Stimulated activated CD4-positive, alpha-beta T cell treated with anti-CD3 and anti-CD28 coated beads, Interleukin-15, amount 100 ng/mL, for 1 hour (primary cell): Measurements from ENCODE around the gene CTDSPL2.
"Not testable (repeated sequence)": the region's sequence is repeated elsewhere in the genome, so short reads cannot be mapped to it uniquely, and the experiment has no call there.

Experiments used
- DNase-seq, 2 donors: peaks; one replicate each; pipeline ENCODE4 v3.0.0-alpha.2; 2020; ENCODE audit warnings: low read depth in 1 of 2, low spot score in 1 of 2

The CTDSPL2 gene

DNA sequence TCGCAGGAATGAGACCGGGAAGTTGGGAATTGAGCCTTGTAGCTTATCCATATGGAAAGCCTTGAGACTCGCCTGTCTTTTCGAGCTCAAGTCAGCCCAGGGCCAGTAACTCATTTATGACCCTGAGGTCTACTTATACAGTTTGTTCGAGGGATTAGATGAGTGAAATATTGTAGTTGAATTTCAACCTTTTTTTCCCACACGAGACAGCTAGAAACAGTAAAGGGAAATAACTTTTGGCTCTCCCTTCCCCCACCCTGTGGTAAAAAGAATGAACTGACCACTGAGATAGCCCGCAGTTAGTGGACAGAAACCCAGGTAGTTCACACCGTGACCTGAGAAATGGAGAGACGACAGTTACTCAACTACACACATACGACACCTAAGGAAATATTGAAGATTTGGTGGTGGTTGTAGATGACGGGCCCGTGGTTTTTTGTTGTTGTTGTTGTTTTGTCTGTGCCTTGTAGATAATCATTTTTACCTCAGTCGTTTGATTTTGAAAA, 110.4 kb downstream of the CTDSPL2 start:
- no peak for DNase-seq

DNA sequence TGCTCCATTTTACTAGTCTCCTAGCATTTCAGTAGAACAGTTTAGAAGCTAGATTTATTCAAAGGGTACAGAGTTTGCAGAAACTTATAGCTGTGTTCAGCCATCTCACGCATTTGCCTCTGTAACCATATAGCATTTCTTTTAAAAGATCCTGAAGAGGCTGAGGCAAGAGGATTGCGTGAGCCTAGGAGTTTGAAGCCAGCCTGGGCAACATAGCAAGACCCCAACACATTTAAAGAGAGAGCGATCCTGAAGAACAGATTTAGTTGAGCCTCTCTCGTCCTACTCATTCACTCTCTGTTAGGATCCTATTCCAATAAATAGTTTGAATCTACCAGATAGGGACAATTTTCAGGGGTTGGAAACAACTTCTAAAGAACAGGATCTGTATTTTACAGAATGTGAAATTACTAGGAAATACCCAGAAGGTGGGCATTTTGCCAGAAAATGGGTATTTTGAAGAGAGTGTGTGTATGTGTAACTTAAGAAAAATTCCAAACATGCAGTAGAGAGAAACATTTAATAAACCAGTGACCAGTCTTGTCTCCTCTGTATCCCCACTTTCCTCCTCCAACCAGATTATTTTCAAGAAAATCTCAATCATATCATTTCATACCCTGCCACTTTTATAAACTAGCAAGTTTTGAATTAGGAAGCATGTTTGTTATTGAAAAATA, 114.0 kb downstream of the CTDSPL2 start:
- no peak for DNase-seq

- DNase-seq: no peak
Measured at GRCh38 chr15:44542596-44542995, 115.2 kb downstream of the CTDSPL2 start.

DNA sequence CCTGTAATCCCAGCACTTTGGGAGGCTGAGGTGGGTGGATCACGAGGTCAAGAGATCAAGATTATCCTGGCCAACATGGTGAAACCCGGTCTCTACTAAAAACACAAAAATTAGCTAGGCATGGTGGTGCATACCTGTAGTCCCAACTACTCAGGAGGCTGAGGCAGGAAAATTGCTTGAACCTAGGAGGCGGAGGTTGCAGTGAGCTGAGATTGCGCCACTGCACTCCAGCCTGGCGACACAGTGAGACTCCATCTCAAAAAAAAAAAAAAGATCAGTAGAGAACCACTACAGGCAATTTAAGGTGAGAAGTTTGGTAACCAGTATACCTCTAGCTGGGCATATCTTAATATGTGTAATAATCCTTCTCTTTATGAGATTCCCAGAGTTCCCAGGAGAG, 117.3 kb downstream of the CTDSPL2 start:
- DNase-seq: not testable (repeated sequence)

- no peak for DNase-seq
Measured at GRCh38 chr15:44545913-44546802, 118.7 kb downstream of the CTDSPL2 start.

DNA sequence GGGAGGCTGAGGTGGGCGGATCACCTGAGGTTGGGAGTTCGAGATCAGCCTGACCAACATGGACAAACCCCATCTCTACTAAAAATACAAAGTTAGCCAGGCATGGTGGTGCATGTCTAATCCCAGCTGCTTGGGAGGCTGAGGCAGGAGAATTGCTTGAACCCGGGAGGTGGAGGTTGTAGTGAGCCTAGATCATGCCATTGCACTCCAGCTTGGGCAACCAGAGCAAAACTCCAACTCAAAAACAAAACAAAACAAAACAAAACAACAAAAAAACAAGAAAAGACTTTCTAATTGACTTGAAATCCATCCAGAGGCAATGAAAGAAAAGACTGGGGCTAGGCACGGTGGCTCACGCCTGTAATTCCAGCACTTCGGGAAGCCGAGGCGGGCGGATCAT, 121.7 kb downstream of the CTDSPL2 start:
- DNase-seq: not testable (repeated sequence)

DNA sequence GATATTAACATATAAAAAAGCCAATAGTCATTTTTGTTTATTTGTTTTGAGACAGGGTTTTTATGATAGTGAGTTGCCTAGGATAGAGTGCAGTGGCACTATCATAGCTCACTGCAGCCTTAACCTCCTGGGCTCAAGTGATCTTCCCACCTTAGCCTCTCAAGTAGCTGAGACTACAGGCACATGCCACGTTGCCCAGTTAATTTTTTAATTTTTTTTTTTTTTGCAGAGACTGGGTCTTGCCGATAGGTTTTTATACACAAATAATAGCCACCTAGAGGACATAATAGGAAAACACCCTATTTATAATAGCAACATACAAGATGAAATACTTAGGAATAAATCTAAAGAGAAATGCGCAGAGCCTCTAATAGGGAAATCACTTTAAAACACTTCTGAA, 122.8 kb downstream of the CTDSPL2 start:
- no peak for DNase-seq

GRCh38 chr15:44550734-44551133, 123.3 kb downstream of the CTDSPL2 start:
- no peak for DNase-seq

DNA sequence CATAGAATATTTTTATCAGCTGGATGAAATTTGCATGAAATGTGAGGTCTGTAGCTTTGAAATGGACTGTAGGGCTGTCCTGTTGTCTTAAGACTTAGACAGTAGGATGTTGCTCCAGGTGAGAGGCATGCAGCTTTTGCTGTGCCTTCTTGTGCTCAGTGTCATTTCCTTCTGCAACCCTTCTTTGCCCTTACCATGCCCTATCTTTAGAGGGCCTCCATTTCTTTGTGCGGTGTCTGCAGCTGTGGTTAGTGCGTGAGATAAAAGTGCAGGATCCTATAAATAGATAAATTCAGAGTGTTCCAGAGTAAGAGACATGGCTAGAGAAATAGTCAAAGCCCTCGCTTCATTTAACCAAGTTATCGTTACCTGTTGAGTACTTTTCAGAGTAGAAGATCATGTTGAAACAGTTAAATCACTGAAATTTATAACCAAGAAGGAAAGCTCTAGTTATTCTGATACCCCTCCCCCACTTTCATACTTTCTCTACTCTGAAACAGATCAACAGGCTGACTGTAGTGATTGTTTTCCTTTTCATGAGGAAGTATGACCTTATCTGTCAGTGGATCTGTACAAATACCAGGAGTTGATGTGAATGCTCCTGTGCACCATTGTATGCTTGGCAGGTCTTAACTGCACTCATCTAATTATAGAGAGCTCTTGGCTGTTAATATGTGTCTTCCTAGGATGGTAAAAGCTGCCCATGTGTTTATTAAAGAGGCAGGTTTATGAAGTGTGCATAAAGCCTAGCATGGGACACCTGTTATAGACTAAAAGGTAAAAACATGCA, 127.7 kb downstream of the CTDSPL2 start:
- DNase-seq: no peak

GRCh38 chr15:44560926-44561325, 133.5 kb downstream of the CTDSPL2 start:
- not testable (repeated sequence) for DNase-seq

- DNase-seq: no peak
Measured at GRCh38 chr15:44565387-44566154, 138.1 kb downstream of the CTDSPL2 start.

- no peak for DNase-seq
Measured at GRCh38 chr15:44566155-44566540, 138.7 kb downstream of the CTDSPL2 start.

- DNase-seq: no peak
Measured at GRCh38 chr15:44568338-44568737, 140.9 kb downstream of the CTDSPL2 start.

GRCh38 chr15:44569316-44569715, 141.9 kb downstream of the CTDSPL2 start:
- no peak for DNase-seq

DNA sequence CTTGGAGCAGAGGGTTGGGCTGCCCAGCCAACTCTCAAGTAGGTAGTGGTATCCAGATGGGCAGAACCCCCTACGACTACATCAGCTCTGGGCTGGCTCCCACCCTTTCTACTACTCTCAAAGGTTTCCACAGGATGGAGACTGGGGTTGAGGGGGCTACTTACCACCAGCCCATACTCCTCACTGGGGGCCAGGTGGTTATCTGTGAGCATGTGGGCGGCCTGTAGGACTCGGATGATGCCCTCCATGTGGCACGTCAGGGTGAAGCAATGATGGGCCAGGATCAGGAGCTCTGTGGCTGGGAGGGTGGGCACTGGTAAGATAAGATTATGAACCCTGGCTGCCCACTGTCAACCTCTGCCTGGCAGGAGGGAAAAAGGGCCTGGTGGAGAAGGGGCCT, 142.9 kb downstream of the CTDSPL2 start:
- DNase-seq: no peak

- no peak for DNase-seq
Measured at GRCh38 chr15:44573386-44573785, 146.0 kb downstream of the CTDSPL2 start.

- DNase-seq: no peak
Measured at GRCh38 chr15:44574734-44575133, 147.3 kb downstream of the CTDSPL2 start.
